HG02759 (cell line): Measurements from ENCODE around the gene SFI1.
"Not testable (repeated sequence)": the region's sequence is repeated elsewhere in the genome, so short reads cannot be mapped to it uniquely, and the experiment has no call there.

Experiments used
- ATAC-seq: cut with Tn5 transposase; IDR thresholded peaks from one replicate; pipeline ENCODE4 v1.9.1; 2021; ENCODE audit warnings: mild to moderate bottlenecking, moderate library complexity; ENCODE audit not compliant: unreplicated experiment

The SFI1 gene

GRCh38 chr22:31544481-31545480 lies 48.4 kb downstream of the SFI1 start:
- no peak for ATAC-seq

- no peak for ATAC-seq
Observed at GRCh38 chr22:31550871-31551370, 54.6 kb downstream of the SFI1 start.

GRCh38 chr22:31556627-31557203 lies 60.4 kb downstream of the SFI1 start:
- no peak for ATAC-seq

- not testable (repeated sequence) for ATAC-seq
Observed at GRCh38 chr22:31558546-31558945, 62.2 kb downstream of the SFI1 start.

- no peak for ATAC-seq
Observed at GRCh38 chr22:31561238-31561887, 65.0 kb downstream of the SFI1 start.

GRCh38 chr22:31561970-31562369 lies 65.6 kb downstream of the SFI1 start:
- ATAC-seq = no peak

- ATAC-seq = no peak
Observed at GRCh38 chr22:31566484-31566883, 70.1 kb downstream of the SFI1 start.

- no peak for ATAC-seq
Observed at GRCh38 chr22:31567196-31567595, 70.9 kb downstream of the SFI1 start.

GRCh38 chr22:31567702-31568101 lies 71.4 kb downstream of the SFI1 start:
- ATAC-seq = no peak

GRCh38 chr22:31569126-31569525 lies 72.8 kb downstream of the SFI1 start:
- ATAC-seq = no peak

GRCh38 chr22:31572939-31573338 lies 76.6 kb downstream of the SFI1 start:
- no peak for ATAC-seq

- no peak for ATAC-seq
Observed at GRCh38 chr22:31574055-31574670, 77.8 kb downstream of the SFI1 start.

- no peak for ATAC-seq
Observed at GRCh38 chr22:31575190-31575589, 78.9 kb downstream of the SFI1 start.

GRCh38 chr22:31577711-31578110 lies 81.4 kb downstream of the SFI1 start:
- no peak for ATAC-seq

- no peak for ATAC-seq
Observed at GRCh38 chr22:31578171-31578570, 81.8 kb downstream of the SFI1 start.

- ATAC-seq = no peak
Observed at GRCh38 chr22:31579835-31580242, 83.5 kb downstream of the SFI1 start.

- no peak for ATAC-seq
Observed at GRCh38 chr22:31583861-31584485, 87.6 kb downstream of the SFI1 start.

- no peak for ATAC-seq
Observed at GRCh38 chr22:31584804-31585160, 88.4 kb downstream of the SFI1 start.

GRCh38 chr22:31585161-31585859 lies 89.0 kb downstream of the SFI1 start:
- no peak for ATAC-seq
